Choroid plexus epithelial cell (primary cell): ENCODE results near the gene ITSN1.

Experiments used
- DNase-seq: peaks from one replicate; pipeline ENCODE4 v3.0.0-alpha.2; 2010; ENCODE audit warnings: low read depth
- H3K4me3 ChIP-seq: 2 replicates; pipeline ENCODE4 v1.5.1; 2011; ENCODE audit warnings: low read depth, mild to moderate bottlenecking, control low read depth, low read length, moderate library complexity
- TF ChIP-seq, protein P1 (sequence below): conservative IDR thresholded peaks from 2 replicates; pipeline ENCODE4 v1.5.1; 2011; ENCODE audit warnings: low read depth, mild to moderate bottlenecking, control low read depth, inconsistent platforms, low read length, moderate library complexity

Gene ITSN1

DNA sequence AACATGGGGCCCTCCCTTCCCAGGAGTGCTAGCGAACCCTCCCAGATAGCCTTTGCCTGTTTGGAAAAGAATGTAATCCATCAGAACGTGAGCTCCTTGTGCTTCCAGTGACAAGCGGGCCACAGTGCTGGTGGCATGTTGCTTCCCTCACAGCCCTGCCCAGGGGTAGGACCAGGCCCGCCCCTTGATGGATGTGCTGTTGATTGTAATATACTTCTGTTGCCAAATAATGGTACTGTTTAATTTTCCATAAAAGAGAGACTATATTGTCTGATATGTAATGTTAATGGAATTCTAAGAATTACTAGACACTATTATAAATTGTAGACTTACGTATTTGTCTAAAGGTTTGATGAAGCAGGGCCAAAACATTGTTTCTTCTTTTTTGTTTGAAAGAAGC, 256.9 kb downstream of the ITSN1 start:
- peak; percentile 26 for DNase-seq
- TF ChIP-seq, protein P1, sequence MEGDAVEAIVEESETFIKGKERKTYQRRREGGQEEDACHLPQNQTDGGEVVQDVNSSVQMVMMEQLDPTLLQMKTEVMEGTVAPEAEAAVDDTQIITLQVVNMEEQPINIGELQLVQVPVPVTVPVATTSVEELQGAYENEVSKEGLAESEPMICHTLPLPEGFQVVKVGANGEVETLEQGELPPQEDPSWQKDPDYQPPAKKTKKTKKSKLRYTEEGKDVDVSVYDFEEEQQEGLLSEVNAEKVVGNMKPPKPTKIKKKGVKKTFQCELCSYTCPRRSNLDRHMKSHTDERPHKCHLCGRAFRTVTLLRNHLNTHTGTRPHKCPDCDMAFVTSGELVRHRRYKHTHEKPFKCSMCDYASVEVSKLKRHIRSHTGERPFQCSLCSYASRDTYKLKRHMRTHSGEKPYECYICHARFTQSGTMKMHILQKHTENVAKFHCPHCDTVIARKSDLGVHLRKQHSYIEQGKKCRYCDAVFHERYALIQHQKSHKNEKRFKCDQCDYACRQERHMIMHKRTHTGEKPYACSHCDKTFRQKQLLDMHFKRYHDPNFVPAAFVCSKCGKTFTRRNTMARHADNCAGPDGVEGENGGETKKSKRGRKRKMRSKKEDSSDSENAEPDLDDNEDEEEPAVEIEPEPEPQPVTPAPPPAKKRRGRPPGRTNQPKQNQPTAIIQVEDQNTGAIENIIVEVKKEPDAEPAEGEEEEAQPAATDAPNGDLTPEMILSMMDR = no peak
- no peak overlapping the region for H3K4me3 ChIP-seq

DNA sequence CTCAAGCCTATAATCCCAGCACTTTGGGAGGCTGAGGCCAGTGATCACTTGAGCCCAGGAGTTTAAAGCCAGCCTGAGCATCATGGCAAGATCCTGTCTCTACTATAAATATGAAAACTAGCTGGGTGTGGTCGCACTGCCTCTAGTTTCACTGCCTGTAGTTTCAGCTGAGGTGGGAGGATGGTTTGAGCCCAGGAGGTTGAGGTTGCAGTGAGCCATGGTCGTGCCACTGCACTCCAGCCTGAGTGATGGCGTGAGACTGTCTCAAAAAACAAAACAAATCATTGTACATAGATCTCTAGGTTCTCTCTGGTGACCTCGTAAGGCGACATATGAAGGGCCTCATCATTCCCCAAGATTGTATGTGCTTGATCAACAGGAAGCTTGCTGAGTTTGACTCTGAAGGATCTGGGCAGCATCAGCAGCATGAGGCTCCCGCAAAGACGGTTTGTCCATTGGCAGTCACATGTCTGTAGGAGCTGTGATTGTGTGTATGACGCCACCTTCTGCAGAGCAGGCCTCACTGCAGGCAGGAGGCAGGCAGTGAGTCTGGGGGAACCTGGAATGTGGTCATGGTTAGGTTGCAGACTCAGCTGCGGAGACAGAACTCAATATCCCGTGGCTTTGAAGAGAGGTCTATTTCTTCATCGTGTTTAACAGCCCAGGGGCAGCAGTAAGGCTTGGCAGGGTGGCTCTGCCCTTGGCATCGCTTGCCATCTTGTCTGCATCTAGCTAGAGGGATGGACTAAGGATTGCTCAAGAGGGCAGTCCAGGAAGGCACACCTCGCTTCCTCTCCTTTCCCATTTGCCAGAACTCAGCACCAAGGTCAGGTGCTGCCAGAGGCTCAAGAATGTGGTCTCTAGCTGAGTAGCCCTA, 259.3 kb downstream of the ITSN1 start:
- peak; percentile 90 for DNase-seq
- TF ChIP-seq, protein P1 = peak; percentile 84
- H3K4me3 ChIP-seq = no peak overlapping the region

DNA sequence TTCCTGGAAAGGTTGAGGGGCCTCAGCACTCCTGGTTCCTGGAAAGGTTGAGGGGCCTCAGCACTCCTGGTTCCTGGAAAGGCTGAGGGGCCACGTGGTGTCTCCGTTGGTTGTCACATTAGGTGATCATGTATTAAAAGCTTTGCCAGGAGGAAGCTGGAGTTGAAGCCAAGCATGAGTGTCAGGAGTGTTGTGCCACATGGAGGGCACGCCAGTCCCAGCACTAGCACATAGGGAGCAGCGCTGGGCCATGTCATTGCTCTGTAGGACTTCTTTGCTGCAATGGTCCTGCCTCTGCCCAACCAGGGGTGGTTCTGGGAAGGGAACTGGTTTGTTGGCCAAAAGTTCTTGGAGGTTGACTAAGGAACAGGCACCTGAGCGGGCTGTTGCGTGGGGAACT, 260.0 kb downstream of the ITSN1 start:
- TF ChIP-seq, protein P1 = no peak
- no peak overlapping the region for H3K4me3 ChIP-seq

DNA sequence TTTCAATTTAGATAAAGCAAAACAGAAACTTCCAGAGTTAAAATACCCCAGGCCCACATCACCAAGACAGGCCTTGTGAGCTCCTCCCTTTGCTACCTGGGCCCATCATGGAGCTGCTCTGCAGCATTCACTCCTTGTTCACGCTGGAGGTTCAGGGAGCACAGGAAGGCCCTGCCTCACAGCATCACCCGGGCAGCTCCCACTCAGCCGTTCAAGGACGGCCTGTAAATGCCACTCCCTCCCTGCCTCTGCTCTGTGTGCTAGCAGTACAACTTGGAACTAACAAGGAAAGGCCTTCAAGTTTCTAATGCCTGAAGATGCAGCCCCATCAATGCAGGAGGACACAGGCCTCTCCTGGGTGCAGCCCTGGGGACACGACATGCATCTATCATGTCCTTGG, 261.7 kb downstream of the ITSN1 start:
- DNase-seq = no peak
- TF ChIP-seq, protein P1 = no peak
- H3K4me3 ChIP-seq = no peak overlapping the region

More for the DNA sequence above, 260.0 kb downstream of the ITSN1 start:
- no peak for DNase-seq

DNA sequence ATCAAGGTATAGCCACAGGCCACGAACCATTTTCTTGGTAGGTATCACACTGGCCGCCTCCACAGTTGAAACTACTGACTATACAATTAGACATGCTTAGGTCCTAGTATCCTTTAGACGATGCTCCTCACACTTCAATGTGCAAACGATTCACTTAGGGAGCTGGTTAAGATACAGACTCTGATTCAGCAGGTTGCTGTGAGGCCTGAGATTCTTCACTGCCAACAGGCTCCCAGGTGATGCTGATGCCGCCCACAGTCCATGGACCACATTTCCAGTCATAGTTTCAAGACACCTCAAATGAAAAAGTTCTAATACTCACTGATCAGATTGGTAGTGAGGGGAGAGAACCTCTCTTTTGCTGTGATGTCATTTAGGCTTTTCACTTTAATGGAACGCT, 266.5 kb downstream of the ITSN1 start:
- TF ChIP-seq, protein P1 = no peak
- no peak for DNase-seq
- no peak overlapping the region for H3K4me3 ChIP-seq

DNA sequence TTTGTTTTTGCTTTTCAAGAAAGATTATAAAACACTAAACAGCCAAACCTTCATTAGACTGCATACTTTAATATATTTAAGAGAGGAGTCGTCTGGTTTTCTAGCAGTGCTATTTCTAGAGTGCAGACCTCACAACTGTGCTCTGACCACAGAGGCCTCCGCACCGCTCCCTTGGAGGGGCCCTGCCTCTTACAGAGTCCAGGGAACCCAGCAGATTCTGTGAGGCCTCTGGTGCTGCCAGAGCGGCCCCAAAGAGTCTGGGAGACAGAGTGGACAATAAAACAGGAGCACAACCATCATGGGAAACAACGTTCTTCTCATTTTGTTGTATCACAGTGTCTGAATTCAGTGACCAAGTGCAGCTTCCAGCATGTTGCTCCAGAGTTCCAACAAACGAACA, 267.5 kb downstream of the ITSN1 start:
- DNase-seq = no peak
- no peak overlapping the region for H3K4me3 ChIP-seq
- TF ChIP-seq, protein P1 = no peak

DNA sequence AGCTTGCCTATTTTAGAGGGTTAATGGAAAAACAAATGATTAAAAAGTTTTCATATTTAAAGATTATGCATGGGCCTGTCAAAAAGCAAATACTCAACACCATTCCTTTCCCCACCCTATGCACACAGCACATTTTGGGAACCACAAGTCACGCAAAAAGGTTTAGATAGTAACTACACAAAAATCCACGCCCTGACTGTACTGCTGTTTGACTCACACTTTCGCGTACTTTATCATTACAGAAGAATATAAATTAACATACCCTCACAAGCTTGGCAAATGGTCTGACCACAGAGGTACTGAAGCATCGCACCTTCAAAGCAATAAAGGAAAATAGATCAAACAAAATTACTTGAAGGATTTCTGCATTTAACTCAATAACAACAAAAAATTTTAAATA, 271.9 kb downstream of the ITSN1 start:
- no peak for DNase-seq
- TF ChIP-seq, protein P1 = no peak
- H3K4me3 ChIP-seq = no peak overlapping the region
